Left hindlimb (tissue), 1 donor: ENCODE measurements around the gene MED16.
"Not testable (repeated sequence)": the region's sequence is repeated elsewhere in the genome, so short reads cannot be mapped to it uniquely, and the experiment has no call there.

Source experiments
- DNase-seq: peaks from one replicate; pipeline ENCODE4 v3.0.0-alpha.2; 2018

Gene MED16

GRCh38 chr19:904545-904944 lies 11.6 kb upstream of the MED16 start:
- DNase-seq: no peak

GRCh38 chr19:903266-903797 lies 10.3 kb upstream of the MED16 start:
- DNase-seq: no peak

- no peak for DNase-seq
Observed at GRCh38 chr19:902446-903226, 9.6 kb upstream of the MED16 start.

GRCh38 chr19:902093-902370 lies 9.0 kb upstream of the MED16 start:
- DNase-seq: no peak

- no peak for DNase-seq
Observed at GRCh38 chr19:901216-902092, 8.5 kb upstream of the MED16 start.

- DNase-seq: no peak
Observed at GRCh38 chr19:900302-901111, 7.5 kb upstream of the MED16 start.

- no peak for DNase-seq
Observed at GRCh38 chr19:900043-900301, 7.0 kb upstream of the MED16 start.

GRCh38 chr19:899336-900042 lies 6.5 kb upstream of the MED16 start:
- DNase-seq: no peak

- DNase-seq: no peak
Observed at GRCh38 chr19:898663-899062, 5.7 kb upstream of the MED16 start.

GRCh38 chr19:897442-898039 lies 4.6 kb upstream of the MED16 start:
- DNase-seq: no peak

- DNase-seq: no peak
Observed at GRCh38 chr19:896999-897398, 4.0 kb upstream of the MED16 start.

GRCh38 chr19:896434-896833 lies 3.4 kb upstream of the MED16 start:
- DNase-seq: no peak

GRCh38 chr19:892243-892893 lies 619 bp downstream of the MED16 start:
- no peak for DNase-seq

- not testable (repeated sequence) for DNase-seq
Observed at GRCh38 chr19:891421-892200, 1.4 kb downstream of the MED16 start.

- no peak for DNase-seq
Observed at GRCh38 chr19:890831-891230, 2.2 kb downstream of the MED16 start.

- DNase-seq: no peak
Observed at GRCh38 chr19:889662-890295, 3.2 kb downstream of the MED16 start.

- DNase-seq: no peak
Observed at GRCh38 chr19:888581-889385, 4.2 kb downstream of the MED16 start.

- no peak for DNase-seq
Observed at GRCh38 chr19:887599-887998, 5.4 kb downstream of the MED16 start.

- DNase-seq: no peak
Observed at GRCh38 chr19:887072-887471, 5.9 kb downstream of the MED16 start.
